HG03354 (cell line): ENCODE measurements around the gene SEC22C.

Source experiments
- ATAC-seq: cut with Tn5 transposase; IDR thresholded peaks from one replicate; pipeline ENCODE4 v1.9.1; 2021; ENCODE audit warnings: mild to moderate bottlenecking; ENCODE audit not compliant: unreplicated experiment, poor library complexity, severe bottlenecking

SEC22C gene

GRCh38 chr3:42501681-42502428, 79.9 kb downstream of the SEC22C start:
- peak; percentile 29 for ATAC-seq

- ATAC-seq, result no peak
Observed at GRCh38 chr3:42501321-42501680, 80.5 kb downstream of the SEC22C start.

GRCh38 chr3:42500909-42501308, 80.9 kb downstream of the SEC22C start:
- no peak for ATAC-seq

- no peak for ATAC-seq
Observed at GRCh38 chr3:42500091-42500490, 81.7 kb downstream of the SEC22C start.

- no peak for ATAC-seq
Observed at GRCh38 chr3:42499478-42499871, 82.3 kb downstream of the SEC22C start.

- ATAC-seq, result no peak
Observed at GRCh38 chr3:42498791-42499477, 82.8 kb downstream of the SEC22C start.

GRCh38 chr3:42498034-42498433, 83.7 kb downstream of the SEC22C start:
- ATAC-seq, result no peak
